ENCODE measurements around the gene FMN1. TPM values are rescaled to one million over a fixed set of nuclear protein-coding genes. Genes with fewer than 3 reads are reported as not detected.

FMN1 gene
- total and polyA plus RNA-seq, 2 of the 8 experiments (the other 6 are each of a cell fraction or from before 2014, with no cell fraction given), result 0.27 to 3.7 TPM

DNA sequence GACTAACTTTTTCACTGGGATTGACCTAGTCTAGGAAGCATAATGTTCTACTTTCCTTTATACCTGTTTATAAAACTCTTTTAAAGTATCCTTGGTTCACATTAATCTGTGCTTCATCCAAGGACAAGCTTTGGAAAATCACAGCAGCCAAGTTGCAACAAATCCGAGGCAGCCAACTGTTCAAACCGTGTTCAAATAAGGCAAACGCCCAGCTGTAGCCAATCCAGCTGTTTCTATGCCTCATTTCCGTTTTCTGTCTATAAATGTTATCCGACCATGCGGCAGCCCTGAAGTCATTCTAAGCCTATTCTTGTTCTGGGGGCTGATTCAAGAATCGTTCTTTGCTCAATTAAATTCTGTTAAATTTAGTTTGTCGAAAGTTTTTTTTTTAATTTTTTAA, 78.3 kb downstream of the FMN1 start (continued):
- no peak for TF ChIP-seq CTBP2 (IDR thresholded peaks at IDR 0.05; ENCODE audit: borderline replicate concordance, insufficient read depth, insufficient read length, low read length)
